ENCODE data around the gene AIG1. TPM values are rescaled to one million over a fixed set of nuclear protein-coding genes. Genes with fewer than 3 reads are reported as not detected.

AIG1 gene
- total RNA-seq, 1 experiment from 2014 or later, result 51.1 TPM

DNA sequence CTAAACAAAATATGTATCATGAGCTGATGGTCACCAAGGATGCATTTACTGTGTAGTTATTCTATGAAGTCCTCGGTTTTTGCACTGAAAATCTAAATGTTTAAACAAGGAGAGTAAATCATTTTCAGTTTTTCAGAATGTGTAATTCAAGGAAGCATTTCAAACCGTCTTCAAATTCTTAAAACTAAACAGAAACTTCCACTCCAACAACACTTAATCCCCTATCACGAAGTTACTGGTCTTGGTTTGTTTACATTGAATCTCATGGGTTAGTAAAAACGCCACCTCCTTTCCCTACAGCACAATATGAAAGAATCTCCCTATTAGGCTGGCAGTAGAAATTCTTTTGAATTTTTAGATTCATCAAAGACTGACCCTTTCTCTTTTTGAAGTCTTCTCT is 192.9 kb downstream of the AIG1 start:
- Histone ChIP-seq H3K27me3 (ENCODE audit: insufficient read depth, low read length) (no peaks in the 10 kb centered on the region), H3K4me2 (ENCODE audit: low read length) (no peak overlapping the region), H3K9ac (ENCODE audit: low read length) (no peak overlapping the region), H3K79me2 (ENCODE audit: insufficient read depth, low read length) (no peaks in the 10 kb centered on the region), H3K4me1 (ENCODE audit: control insufficient read depth in 1 of 2, insufficient read depth in 2 of 2, low read length in 2 of 2) (no peaks in the 10 kb centered on the region), H4K20me1 (ENCODE audit: insufficient read depth) (no peaks in the 10 kb centered on the region), H3K9me3 (ENCODE audit: control insufficient read depth in 1 of 2, insufficient read depth in 1 of 2, low read depth in 1 of 2, low read length in 2 of 2) (no peaks in the 10 kb centered on the region), H2AFZ (ENCODE audit: low read depth, low read length, poor library complexity, severe bottlenecking) (no peak overlapping the region), H3K27ac (ENCODE audit: low read depth, low read length) (no peak overlapping the region), H3K9me2 (ENCODE audit: insufficient read depth) (no peaks in the 10 kb centered on the region), H3K36me3 (ENCODE audit: control insufficient read depth in 1 of 2, insufficient read depth in 2 of 2, low read length in 2 of 2) (no peaks in the 10 kb centered on the region), H3K4me3 (replicated peaks in 1 of 2; ENCODE audit: low read depth in 1 of 2, low read length in 2 of 2) (no peak overlapping the region)
- ChIA-PET CTCF (no interaction called here), RAD21 (ENCODE audit: low non-redundant PET in 1 of 2, low total read pairs in 2 of 2, uncharacterized antibody in 2 of 2, unreplicated experiment in 2 of 2) (no interaction called here), POLR2A (no interaction called here)
- no peak for ATAC-seq
- intact Hi-C loops (cut with micrococcal nuclease), result no loop called here
- TF ChIP-seq CEBPB (IDR thresholded peaks at IDR 0.05; ENCODE audit: low read depth), result no peak
- TF ChIP-seq JUND (IDR thresholded peaks at IDR 0.05), result no peak
- TF ChIP-seq, protein P1, sequence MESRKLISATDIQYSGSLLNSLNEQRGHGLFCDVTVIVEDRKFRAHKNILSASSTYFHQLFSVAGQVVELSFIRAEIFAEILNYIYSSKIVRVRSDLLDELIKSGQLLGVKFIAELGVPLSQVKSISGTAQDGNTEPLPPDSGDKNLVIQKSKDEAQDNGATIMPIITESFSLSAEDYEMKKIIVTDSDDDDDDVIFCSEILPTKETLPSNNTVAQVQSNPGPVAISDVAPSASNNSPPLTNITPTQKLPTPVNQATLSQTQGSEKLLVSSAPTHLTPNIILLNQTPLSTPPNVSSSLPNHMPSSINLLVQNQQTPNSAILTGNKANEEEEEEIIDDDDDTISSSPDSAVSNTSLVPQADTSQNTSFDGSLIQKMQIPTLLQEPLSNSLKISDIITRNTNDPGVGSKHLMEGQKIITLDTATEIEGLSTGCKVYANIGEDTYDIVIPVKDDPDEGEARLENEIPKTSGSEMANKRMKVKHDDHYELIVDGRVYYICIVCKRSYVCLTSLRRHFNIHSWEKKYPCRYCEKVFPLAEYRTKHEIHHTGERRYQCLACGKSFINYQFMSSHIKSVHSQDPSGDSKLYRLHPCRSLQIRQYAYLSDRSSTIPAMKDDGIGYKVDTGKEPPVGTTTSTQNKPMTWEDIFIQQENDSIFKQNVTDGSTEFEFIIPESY (IDR thresholded peaks at IDR 0.05; ENCODE audit: extremely low read depth, insufficient replicate concordance, low read length), result no peak
- TF ChIP-seq ELF1 (IDR thresholded peaks at IDR 0.05; ENCODE audit: borderline replicate concordance, low read depth), result no peak
- TF ChIP-seq EZH2phosphoT487 (IDR thresholded peaks at IDR 0.05; ENCODE audit: borderline replicate concordance), result no peak
- TF ChIP-seq, protein P2, sequence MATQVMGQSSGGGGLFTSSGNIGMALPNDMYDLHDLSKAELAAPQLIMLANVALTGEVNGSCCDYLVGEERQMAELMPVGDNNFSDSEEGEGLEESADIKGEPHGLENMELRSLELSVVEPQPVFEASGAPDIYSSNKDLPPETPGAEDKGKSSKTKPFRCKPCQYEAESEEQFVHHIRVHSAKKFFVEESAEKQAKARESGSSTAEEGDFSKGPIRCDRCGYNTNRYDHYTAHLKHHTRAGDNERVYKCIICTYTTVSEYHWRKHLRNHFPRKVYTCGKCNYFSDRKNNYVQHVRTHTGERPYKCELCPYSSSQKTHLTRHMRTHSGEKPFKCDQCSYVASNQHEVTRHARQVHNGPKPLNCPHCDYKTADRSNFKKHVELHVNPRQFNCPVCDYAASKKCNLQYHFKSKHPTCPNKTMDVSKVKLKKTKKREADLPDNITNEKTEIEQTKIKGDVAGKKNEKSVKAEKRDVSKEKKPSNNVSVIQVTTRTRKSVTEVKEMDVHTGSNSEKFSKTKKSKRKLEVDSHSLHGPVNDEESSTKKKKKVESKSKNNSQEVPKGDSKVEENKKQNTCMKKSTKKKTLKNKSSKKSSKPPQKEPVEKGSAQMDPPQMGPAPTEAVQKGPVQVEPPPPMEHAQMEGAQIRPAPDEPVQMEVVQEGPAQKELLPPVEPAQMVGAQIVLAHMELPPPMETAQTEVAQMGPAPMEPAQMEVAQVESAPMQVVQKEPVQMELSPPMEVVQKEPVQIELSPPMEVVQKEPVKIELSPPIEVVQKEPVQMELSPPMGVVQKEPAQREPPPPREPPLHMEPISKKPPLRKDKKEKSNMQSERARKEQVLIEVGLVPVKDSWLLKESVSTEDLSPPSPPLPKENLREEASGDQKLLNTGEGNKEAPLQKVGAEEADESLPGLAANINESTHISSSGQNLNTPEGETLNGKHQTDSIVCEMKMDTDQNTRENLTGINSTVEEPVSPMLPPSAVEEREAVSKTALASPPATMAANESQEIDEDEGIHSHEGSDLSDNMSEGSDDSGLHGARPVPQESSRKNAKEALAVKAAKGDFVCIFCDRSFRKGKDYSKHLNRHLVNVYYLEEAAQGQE (IDR thresholded peaks at IDR 0.05; ENCODE audit: low read depth), result no peak
- TF ChIP-seq EGR1 (IDR thresholded peaks at IDR 0.05; ENCODE audit: low read depth), result no peak
- no peak for TF ChIP-seq FOSL1 (IDR thresholded peaks at IDR 0.05; ENCODE audit: low read depth)
- TF ChIP-seq POLR2A (IDR thresholded peaks at IDR 0.05; ENCODE audit: borderline replicate concordance, extremely low read depth, insufficient read depth, insufficient read length), result no peak
- TF ChIP-seq, protein P3, sequence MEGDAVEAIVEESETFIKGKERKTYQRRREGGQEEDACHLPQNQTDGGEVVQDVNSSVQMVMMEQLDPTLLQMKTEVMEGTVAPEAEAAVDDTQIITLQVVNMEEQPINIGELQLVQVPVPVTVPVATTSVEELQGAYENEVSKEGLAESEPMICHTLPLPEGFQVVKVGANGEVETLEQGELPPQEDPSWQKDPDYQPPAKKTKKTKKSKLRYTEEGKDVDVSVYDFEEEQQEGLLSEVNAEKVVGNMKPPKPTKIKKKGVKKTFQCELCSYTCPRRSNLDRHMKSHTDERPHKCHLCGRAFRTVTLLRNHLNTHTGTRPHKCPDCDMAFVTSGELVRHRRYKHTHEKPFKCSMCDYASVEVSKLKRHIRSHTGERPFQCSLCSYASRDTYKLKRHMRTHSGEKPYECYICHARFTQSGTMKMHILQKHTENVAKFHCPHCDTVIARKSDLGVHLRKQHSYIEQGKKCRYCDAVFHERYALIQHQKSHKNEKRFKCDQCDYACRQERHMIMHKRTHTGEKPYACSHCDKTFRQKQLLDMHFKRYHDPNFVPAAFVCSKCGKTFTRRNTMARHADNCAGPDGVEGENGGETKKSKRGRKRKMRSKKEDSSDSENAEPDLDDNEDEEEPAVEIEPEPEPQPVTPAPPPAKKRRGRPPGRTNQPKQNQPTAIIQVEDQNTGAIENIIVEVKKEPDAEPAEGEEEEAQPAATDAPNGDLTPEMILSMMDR (IDR thresholded peaks at IDR 0.05 in 2 of 3, conservative IDR thresholded peaks at IDR 0.05 in 1 of 3; ENCODE audit: borderline replicate concordance in 1 of 3, insufficient read depth in 1 of 3, low read depth in 2 of 3, low read length in 2 of 3), result no peak
- no peak for TF ChIP-seq SP1 (IDR thresholded peaks at IDR 0.05; ENCODE audit: low read depth)
- TF ChIP-seq SRF (IDR thresholded peaks at IDR 0.05; ENCODE audit: low read depth), result no peak
- no peak for TF ChIP-seq RAD21 (IDR thresholded peaks at IDR 0.05; ENCODE audit: low read depth)
- TF ChIP-seq SIN3A (IDR thresholded peaks at IDR 0.05; ENCODE audit: low read depth), result no peak
- TF ChIP-seq EZH2 (IDR thresholded peaks at IDR 0.05), result no peak
- TF ChIP-seq, protein P4, sequence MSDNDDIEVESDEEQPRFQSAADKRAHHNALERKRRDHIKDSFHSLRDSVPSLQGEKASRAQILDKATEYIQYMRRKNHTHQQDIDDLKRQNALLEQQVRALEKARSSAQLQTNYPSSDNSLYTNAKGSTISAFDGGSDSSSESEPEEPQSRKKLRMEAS (IDR thresholded peaks at IDR 0.05), result no peak
- TF ChIP-seq POLR2AphosphoS5 (IDR thresholded peaks at IDR 0.05; ENCODE audit: low read depth, low read length), result no peak
- TF ChIP-seq ZNF274 (IDR thresholded peaks at IDR 0.05; ENCODE audit: low read depth, low read length), result no peak
- no peak for DNase-seq (ENCODE audit: low read depth, low spot score)
- BruUV-seq (replicated peaks), result no TSS peak
